ENCODE measurements around the gene HSBP1L1. TPM values are rescaled to one million over a fixed set of nuclear protein-coding genes. Genes with fewer than 3 reads are reported as not detected.
A peak's percentile ranks its signal among the peaks of the same experiment; 100 is the strongest.

Gene HSBP1L1
- total and polyA plus RNA-seq, 3 donors from 2014 or later, result 5.0 to 6.6 (median 6.0) TPM

DNA sequence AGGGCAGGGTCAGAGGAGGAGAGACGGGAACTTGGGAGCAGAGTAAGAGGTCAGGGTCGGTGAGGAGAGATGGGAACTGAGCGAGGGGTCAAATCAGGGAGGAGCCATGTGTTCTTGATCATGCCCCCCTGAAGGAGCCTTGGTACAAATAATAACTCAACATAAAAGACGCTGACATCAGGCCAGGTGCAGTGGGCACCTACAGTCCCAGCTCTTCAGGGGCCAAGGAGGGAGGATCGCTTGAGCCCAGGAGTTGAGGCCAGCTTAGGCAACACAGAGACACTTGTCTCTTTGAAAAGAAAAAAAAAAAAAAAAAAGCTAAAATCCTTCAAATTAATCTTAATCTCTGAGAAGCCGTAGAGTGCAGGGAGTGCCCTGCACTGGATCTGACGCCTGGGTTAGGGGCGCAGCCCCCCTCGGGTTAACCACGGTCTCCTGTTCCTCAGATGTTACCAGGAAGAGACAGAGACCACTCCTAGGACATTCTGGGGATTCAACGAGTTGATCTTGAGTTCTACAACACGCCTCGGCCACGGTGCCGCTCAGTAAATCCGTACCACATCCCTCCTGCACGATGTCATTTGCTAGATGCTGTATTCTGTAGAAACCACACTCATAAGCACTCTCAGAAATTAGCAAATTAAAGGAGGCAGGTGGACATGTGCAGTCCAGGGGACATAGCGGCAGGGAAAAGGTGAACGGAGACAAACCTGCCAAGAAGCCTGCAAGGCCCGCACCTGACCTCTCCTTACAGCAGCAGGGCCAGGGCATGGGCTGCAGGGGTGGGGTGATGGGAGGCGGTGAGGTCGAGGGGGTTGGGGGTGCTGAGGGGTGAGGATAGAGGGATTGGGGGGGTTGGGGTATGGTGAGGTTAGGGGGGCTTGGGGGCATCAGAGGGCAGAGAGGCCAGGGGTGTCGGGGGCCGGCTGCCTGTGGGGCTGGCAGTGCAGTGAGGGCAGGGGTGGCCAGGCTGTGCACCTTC is 42.2 kb upstream of the HSBP1L1 start:
- peak; percentile 10 for DNase-seq
- Histone ChIP-seq H3K4me3 (no peak overlapping the region), H3K27ac (no peak overlapping the region), H3K4me1 (no peaks in the 10 kb centered on the region), H3K36me3 (ENCODE audit: low read depth, missing control alignments) (no peaks in the 10 kb centered on the region), H3K27me3 (no peaks in the 10 kb centered on the region), H3K9me3 (no peaks in the 10 kb centered on the region)
- WGBS, 2 donors, result 97% methylated on average over 24 of the region's 24 CpGs
- TF ChIP-seq, protein P1, sequence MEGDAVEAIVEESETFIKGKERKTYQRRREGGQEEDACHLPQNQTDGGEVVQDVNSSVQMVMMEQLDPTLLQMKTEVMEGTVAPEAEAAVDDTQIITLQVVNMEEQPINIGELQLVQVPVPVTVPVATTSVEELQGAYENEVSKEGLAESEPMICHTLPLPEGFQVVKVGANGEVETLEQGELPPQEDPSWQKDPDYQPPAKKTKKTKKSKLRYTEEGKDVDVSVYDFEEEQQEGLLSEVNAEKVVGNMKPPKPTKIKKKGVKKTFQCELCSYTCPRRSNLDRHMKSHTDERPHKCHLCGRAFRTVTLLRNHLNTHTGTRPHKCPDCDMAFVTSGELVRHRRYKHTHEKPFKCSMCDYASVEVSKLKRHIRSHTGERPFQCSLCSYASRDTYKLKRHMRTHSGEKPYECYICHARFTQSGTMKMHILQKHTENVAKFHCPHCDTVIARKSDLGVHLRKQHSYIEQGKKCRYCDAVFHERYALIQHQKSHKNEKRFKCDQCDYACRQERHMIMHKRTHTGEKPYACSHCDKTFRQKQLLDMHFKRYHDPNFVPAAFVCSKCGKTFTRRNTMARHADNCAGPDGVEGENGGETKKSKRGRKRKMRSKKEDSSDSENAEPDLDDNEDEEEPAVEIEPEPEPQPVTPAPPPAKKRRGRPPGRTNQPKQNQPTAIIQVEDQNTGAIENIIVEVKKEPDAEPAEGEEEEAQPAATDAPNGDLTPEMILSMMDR (IDR thresholded peaks at IDR 0.05), result no peak
- TF ChIP-seq POLR2A (IDR thresholded peaks at IDR 0.05), result no peak
- intact Hi-C loops (cut with DNase I; ENCODE audit: low total_unique reads), result no loop called here

DNA sequence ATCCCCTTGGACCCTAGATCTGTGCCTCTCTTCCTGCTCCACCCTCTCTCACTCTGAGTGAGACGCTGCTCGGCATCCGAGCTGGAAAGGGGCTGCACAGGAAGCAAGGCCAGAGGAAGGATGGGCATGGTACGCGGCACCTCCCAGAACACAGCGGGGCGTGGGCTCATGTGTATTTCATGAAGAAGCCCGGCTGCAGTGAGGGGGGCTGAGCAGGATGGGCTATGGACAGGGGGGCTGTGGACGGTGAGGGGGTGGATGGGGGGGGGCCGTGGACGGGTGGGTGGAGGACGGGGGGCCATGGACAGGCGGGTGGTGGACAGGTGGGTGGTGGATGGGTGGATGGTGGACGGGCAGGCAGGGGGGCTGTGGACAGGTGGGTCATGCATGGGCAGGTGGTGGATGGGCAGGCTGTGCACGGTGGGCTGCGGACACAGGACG is 41.5 kb upstream of the HSBP1L1 start:
- H3K36me3 ChIP-seq (ENCODE audit: low read depth, missing control alignments), result no peaks in the 10 kb centered on the region
- no peak for TF ChIP-seq POLR2A (IDR thresholded peaks at IDR 0.05)
- TF ChIP-seq, protein P1 (IDR thresholded peaks at IDR 0.05), result no peak
- no peak overlapping the region for H3K4me3 ChIP-seq
- H3K27me3 ChIP-seq, result no peaks in the 10 kb centered on the region
- no peaks in the 10 kb centered on the region for H3K9me3 ChIP-seq
- H3K4me1 ChIP-seq, result no peaks in the 10 kb centered on the region
- WGBS, 2 donors, result 78 to 91% methylated on average over 15 to 17 of the region's 17 CpGs
- DNase-seq, result peak; percentile 7
- H3K27ac ChIP-seq, result no peak overlapping the region
- intact Hi-C loops (cut with DNase I; ENCODE audit: low total_unique reads), result no loop called here

DNA sequence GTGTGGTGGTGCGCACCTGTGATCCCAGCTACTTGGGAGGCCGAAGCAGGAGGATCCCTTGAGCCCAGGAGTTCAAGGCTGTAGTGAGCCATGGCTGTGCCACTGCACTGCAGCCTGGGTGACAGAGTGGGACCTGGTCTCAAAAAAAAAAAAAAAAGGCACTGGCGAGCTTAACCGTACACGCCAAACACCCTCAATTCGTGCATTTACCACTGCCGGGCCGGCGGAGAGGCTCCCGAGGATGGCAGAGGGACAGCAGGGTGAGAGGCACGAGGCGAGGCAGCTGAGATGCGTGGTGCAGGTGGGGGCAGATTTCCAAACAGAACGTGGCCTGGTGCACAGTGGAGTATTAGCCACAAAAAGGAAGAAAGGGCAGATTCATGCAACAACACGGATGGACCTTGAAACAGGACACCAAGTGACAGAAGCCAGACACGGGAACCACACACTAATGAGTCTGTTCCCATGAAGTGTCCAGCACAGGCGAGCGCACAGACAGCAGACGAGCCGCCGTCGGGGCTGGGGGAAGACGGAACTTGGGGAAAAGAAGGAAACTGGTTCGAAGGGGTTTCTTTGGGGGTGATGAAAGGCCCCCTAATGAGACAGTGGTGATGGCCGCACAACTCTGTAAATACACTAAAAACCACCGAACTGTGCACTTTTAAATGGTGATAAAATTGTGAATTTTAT is 40.4 kb upstream of the HSBP1L1 start:
- 94 to 96% methylated on average over 26 of the region's 26 CpGs for WGBS, 2 donors
- Histone ChIP-seq H3K4me3 (no peak overlapping the region), H3K27me3 (no peaks in the 10 kb centered on the region), H3K27ac (no peak overlapping the region), H3K36me3 (ENCODE audit: low read depth, missing control alignments) (no peaks in the 10 kb centered on the region), H3K9me3 (no peaks in the 10 kb centered on the region), H3K4me1 (no peaks in the 10 kb centered on the region)
- TF ChIP-seq POLR2A (IDR thresholded peaks at IDR 0.05), result no peak
- TF ChIP-seq, protein P1 (IDR thresholded peaks at IDR 0.05), result no peak
- intact Hi-C loops (cut with DNase I; ENCODE audit: low total_unique reads), result no loop called here
- DNase-seq, result peak; percentile 11

DNA sequence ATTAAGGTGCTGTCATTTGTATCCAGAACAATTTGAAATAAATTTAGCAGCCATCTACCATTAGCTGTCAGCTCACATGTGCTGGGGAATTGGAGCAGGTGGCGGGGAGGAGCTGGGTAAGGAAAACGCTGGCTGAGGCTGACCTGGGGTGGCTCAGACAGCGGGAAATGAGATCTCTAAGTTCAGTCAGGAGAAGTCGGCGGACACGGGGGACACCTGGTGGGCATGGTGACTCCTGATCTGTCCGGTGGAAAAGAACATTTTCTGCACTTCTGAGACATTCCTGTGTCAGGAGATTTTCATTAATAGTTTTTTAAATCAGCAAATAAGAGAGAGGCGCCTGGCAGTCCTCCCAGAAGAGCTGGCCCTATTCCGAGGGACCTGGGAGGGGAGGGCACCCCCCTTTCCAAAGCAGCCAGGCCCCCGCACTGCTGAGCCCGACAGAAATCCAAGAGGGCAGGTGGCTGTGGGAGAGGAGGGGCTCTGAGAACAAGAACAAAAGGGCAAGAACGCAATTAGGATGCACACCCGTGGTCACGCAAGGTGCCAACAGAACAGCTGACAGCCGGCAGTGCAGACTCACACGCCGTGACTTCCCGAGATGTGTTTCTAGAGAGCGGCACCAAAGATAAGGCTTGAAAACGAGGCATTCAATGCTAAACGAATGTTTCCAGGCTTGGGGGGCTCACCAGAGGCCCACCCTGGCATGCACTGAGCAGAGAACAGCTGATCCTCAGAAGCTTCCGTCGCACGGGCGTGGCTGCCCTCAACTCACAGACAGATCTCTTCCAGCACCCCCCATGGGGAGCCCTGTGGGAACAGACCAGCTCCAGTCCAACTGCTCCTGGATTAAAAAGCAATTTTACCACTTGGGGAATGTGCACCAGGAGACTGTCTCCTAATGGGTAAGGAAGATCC is 39.4 kb upstream of the HSBP1L1 start:
- Histone ChIP-seq H3K4me3 (no peak overlapping the region), H3K9me3 (no peaks in the 10 kb centered on the region), H3K27me3 (no peaks in the 10 kb centered on the region), H3K36me3 (ENCODE audit: low read depth, missing control alignments) (no peaks in the 10 kb centered on the region), H3K4me1 (no peaks in the 10 kb centered on the region), H3K27ac (no peak overlapping the region)
- intact Hi-C loops (cut with DNase I; ENCODE audit: low total_unique reads), result no loop called here
- 61 to 66% methylated on average over 25 of the region's 25 CpGs for WGBS, 2 donors
- no peak for TF ChIP-seq POLR2A (IDR thresholded peaks at IDR 0.05)
- TF ChIP-seq, protein P1 (IDR thresholded peaks at IDR 0.05), result no peak
- DNase-seq, result peak; percentile 81
